Retinal pigment epithelial cell (primary cell): ENCODE results near the gene INHBE.

Source experiments
- DNase-seq: peaks from one replicate; pipeline ENCODE4 v3.0.0-alpha.2; 2010; ENCODE audit warnings: low read depth
- H3K4me3 ChIP-seq: 2 replicates; pipeline ENCODE4 v1.5.1; 2011; ENCODE audit warnings: mild to moderate bottlenecking, low read length, control low read depth, moderate library complexity
- CTCF ChIP-seq: conservative IDR thresholded peaks from 2 replicates; pipeline ENCODE4 v1.5.1; 2011; ENCODE audit warnings: low read depth, low read length, control low read depth, inconsistent platforms

INHBE gene

GRCh38 chr12:57467212-57467874 lies 12.2 kb downstream of the INHBE start:
- no peak for TF ChIP-seq CTCF
- no peak for DNase-seq
- no peak overlapping the region for H3K4me3 ChIP-seq

- no peak for TF ChIP-seq CTCF
- no peak for DNase-seq
- H3K4me3 ChIP-seq, result no peak overlapping the region
These were observed 12.8 kb downstream of the INHBE start for GRCh38 chr12:57467915-57468314.

- H3K4me3 ChIP-seq, result no peak overlapping the region
- DNase-seq, result no peak
- no peak for TF ChIP-seq CTCF
These were observed 14.4 kb downstream of the INHBE start for GRCh38 chr12:57469296-57470164.

- no peak for TF ChIP-seq CTCF
- DNase-seq, result no peak
- H3K4me3 ChIP-seq, result no peak overlapping the region
These were observed 15.3 kb downstream of the INHBE start for GRCh38 chr12:57470286-57470969.

GRCh38 chr12:57470970-57471656 lies 16.0 kb downstream of the INHBE start:
- no peak for DNase-seq
- no peak for TF ChIP-seq CTCF
- no peak overlapping the region for H3K4me3 ChIP-seq

GRCh38 chr12:57471661-57472060 lies 16.6 kb downstream of the INHBE start:
- no peak overlapping the region for H3K4me3 ChIP-seq
- no peak for TF ChIP-seq CTCF
- DNase-seq, result no peak
